RWPE1 (cell line): ENCODE results near the gene TIA1.

Experiments used
- CTCF ChIA-PET: fragments of 350-600 bp; sonication (Branson Sonifier 250); formaldehyde crosslinking; extraction: SDS; loops from one replicate; lab custom pipeline; 2021; lab: Yijun Ruan, JAX
- POLR2A ChIA-PET: fragments of 400-600 bp; formaldehyde crosslinking; extraction: SDS; loops from one replicate; lab custom pipeline; 2020; ENCODE audit warnings: antibody characterized with exemption; ENCODE audit not compliant: low non-redundant PET; lab: Yijun Ruan, JAX
- DNase-seq: peaks from one replicate; pipeline ENCODE4 v3.0.0; 2012; ENCODE audit warnings: low spot score
- H3K27ac ChIP-seq: fragments of 450-650 bp; 2 replicates; pipeline ENCODE4 v1.5.1; 2017
- TF ChIP-seq, protein P1 (sequence below): fragments of 450-650 bp; conservative IDR thresholded peaks from 2 replicates; pipeline ENCODE4 v1.5.1; 2017; ENCODE audit warnings: low read depth, mild to moderate bottlenecking

Gene TIA1

DNA sequence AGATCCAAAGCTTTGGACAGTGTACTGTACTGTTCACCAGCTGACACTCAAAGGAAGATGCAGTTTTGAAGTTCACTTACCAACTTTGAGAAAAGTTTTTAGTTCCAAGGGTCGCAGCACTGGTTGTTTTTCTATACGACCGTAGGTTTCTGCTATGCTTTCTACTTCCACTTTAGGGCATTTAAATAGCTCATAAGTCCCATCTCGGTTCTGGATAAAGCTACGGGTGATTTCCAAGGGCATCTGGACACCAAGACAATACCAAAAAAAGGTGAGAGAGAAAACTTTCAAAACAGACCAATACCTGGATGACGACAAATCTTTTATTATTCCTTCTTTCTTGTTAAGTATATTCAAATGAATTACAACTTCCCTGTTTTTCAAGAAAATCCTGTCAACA is 87.9 kb downstream of the TIA1 start:
- ChIA-PET POLR2A (no interaction called here), CTCF (no interaction called here)
- H3K27ac ChIP-seq, result no peak overlapping the region
- DNase-seq, result no peak
- TF ChIP-seq, protein P1, sequence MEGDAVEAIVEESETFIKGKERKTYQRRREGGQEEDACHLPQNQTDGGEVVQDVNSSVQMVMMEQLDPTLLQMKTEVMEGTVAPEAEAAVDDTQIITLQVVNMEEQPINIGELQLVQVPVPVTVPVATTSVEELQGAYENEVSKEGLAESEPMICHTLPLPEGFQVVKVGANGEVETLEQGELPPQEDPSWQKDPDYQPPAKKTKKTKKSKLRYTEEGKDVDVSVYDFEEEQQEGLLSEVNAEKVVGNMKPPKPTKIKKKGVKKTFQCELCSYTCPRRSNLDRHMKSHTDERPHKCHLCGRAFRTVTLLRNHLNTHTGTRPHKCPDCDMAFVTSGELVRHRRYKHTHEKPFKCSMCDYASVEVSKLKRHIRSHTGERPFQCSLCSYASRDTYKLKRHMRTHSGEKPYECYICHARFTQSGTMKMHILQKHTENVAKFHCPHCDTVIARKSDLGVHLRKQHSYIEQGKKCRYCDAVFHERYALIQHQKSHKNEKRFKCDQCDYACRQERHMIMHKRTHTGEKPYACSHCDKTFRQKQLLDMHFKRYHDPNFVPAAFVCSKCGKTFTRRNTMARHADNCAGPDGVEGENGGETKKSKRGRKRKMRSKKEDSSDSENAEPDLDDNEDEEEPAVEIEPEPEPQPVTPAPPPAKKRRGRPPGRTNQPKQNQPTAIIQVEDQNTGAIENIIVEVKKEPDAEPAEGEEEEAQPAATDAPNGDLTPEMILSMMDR, result no peak
